ENCODE data around the gene SLC2A9.
A peak's percentile ranks its signal among the peaks of the same experiment; 100 is the strongest.
"Not testable (repeated sequence)": the region's sequence is repeated elsewhere in the genome, so short reads cannot be mapped to it uniquely, and the experiment has no call there.

Gene SLC2A9

DNA sequence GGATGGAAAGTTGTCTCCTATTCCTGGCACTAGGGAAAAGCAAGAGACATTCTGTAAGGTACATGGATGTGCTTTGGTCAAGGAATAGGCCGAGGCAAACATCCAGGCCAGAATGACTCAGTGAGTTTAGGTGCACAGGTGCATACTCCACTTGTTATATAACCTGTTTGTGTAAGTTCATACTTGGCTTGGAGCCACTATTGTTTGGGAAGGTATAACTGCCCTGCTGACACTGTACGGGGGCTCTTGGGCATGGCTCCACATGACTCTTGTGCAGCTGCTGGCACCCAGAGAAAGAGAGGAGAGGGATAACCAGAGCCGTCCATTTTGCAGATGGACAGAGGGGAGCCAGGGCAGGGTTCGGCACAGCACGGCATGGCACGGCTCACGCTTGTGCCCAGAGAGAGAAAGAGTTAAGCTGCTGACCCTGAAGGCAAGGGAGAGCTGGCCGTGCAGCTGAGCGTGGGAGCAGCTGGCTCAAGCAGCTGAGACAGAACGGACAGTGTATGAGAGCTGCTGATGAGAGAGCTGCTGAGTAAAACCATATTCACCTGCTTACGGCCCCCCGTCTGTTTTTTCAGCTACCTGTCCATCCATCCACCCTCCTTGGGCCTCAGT lies 98.0 kb downstream of the SLC2A9 start:
- DNase-seq, result no peak

DNA sequence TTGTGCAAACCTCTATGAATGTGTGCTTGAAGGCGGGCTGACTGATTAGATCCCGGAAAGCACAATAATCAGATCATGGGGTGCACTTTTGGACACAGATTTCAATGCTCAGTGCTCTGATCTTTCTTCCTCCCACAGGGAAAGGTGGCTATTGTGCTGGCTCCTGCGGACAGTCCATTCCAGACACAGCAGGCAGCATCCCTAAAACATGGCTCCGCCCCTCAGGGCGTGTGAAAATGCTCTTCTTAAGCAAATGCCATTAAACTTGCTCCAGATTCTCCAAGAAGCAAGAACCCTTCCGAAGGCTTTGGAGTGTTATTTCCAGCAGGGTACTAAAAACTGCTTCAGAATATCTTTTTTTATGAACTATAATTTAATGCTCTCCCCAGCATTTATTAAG lies 100.0 kb downstream of the SLC2A9 start:
- no peak for DNase-seq

GRCh38 chr4:9920029-9920428 lies 101.3 kb downstream of the SLC2A9 start:
- DNase-seq, result no peak

- DNase-seq, result no peak
Measured at GRCh38 chr4:9919047-9919446, 102.2 kb downstream of the SLC2A9 start.

GRCh38 chr4:9918484-9918883 lies 102.8 kb downstream of the SLC2A9 start:
- DNase-seq, result no peak

- DNase-seq, result no peak
Measured at GRCh38 chr4:9916937-9917336, 104.4 kb downstream of the SLC2A9 start.

GRCh38 chr4:9916346-9916745 lies 105.0 kb downstream of the SLC2A9 start:
- no peak for DNase-seq

DNA sequence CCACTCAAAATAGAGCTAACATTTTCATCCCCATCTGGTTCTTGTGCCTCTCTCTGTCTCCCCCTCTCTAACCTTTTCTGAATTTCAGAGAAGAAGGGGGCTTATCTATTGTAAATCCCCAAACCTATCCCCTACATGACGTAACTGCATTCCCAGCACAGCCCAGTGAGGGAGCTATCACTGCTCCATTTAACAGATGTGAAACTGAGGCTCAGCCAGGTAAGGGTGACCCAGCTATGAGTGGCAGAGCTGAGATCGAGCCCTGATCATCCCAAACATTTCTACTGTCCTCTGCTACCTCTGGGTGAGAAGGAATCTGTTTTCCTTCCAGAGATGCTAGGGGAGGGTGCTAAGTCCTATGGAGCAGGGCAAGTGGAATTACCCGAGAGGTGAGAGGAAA lies 107.5 kb downstream of the SLC2A9 start:
- no peak for DNase-seq

GRCh38 chr4:9906996-9907395 lies 114.3 kb downstream of the SLC2A9 start:
- no peak for DNase-seq

DNA sequence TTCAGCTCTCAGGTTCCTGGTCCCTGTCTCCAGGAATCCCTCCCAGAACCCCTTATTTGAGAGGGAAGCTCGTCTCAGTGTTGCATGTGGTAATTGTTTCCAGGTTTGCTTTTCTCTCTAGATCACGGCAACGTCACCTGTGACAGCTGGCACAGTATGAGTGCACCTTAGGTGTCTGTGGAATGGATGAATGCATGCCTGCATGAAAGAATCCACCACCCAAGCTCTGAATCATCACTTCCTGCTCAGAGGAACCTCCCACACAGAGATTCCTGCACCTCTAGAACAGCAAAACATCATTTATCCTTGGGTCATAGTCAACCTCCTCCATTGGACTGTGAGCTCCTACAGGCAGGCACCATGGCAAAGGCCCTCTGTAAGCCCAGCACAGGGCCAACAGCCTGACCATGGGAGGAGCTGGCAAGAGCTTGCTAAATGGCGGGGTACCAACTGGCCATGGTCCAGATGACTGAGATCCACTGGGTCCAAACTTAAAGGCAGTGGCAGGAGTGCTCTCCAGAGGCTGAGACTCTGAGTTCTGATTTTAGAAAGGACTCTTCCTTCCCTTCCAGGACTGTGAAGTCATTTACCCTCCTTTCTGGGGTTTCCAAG lies 116.2 kb downstream of the SLC2A9 start:
- DNase-seq, result no peak

- DNase-seq, result peak; percentile 14
Measured at GRCh38 chr4:9903317-9903716, 118.0 kb downstream of the SLC2A9 start.

DNA sequence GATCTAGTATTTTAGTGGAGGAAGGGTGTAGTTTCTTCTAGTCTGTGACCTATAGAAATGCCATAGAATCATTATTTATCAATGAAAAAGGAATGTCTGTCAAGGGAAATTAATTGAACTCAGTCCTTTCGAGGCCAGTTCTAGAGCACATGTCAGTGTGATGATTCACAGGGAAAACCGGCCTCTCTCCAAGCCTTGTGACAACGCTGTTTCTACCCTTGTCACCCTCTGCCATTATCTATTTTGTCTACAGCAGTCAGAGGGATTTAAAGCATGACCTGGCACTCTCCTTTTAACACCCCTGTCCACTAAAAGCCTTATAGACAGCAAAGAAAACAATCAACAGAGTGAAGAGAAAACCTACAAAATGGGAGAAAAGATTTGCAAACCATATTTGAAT lies 120.0 kb downstream of the SLC2A9 start:
- DNase-seq, result no peak

- not testable (repeated sequence) for DNase-seq
Measured at GRCh38 chr4:9900633-9901032, 120.7 kb downstream of the SLC2A9 start.

GRCh38 chr4:9899306-9900055 lies 121.8 kb downstream of the SLC2A9 start:
- no peak for DNase-seq

DNA sequence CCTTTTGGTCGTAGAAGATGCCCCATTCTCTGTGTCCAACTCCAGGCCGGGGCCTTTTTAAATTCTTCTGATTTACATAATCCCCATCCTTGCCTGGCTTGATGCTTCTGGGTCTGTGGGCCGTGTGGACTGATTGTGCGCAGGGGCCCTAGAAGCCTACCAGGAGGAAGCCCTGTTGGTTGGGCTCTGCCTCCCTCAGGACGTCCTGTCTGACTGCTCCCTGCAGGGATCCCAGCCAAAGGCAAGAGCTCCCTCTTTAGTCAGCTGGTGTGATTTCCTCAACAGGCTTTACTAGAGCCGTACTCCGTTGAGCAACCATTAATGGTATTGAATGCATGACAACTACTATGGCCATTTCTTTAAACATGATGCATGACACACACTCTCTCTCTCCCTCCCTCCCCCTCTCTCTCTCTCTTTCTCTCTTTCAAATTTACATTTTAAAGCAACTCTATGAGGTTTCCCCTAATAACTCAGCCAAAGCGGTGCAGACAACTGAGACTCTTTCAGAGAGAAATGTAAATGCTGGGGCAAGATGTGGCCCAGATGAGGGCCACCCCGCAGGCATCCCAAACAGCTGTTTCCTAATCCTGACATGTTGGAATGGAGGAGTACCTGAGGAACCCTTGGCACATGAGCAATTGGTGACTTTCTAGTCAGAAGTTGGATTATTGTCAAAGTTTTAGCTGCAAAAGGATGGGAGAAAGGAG lies 122.5 kb downstream of the SLC2A9 start:
- DNase-seq, result peak; percentile 59

GRCh38 chr4:9895333-9895705 lies 126.0 kb downstream of the SLC2A9 start:
- peak; percentile 17 for DNase-seq

DNA sequence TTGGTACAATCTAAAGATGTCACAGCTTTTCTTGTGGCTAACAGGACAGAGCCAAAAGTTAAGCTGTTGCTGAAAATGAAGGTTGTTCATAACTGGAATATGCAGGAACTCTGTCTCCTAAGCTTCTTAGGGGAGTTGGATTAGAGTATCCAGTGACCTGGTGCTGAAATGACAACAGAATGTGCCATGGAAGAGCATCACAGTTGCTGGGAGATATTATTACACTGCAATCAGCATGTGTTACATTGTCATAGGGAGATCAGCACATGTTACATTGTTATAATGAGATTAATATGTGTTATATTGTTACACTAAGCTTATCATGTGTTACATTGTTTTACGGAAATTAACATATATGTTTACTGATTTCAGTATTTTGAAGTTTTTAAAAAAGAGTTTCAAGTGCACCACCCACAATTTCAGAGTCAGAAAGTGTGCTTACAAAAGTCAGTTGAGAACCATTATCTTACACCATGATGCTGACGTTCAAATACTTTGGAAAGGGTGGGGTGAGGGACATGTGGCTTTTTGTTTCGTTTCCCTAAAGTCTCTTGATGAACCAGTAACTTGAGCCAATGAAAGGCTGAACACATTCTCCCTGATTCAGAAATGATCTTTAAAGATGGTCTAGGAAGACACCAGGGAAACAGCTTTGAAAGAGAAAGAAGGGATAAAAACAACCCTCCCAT lies 126.5 kb downstream of the SLC2A9 start:
- peak; percentile 47 for DNase-seq

DNA sequence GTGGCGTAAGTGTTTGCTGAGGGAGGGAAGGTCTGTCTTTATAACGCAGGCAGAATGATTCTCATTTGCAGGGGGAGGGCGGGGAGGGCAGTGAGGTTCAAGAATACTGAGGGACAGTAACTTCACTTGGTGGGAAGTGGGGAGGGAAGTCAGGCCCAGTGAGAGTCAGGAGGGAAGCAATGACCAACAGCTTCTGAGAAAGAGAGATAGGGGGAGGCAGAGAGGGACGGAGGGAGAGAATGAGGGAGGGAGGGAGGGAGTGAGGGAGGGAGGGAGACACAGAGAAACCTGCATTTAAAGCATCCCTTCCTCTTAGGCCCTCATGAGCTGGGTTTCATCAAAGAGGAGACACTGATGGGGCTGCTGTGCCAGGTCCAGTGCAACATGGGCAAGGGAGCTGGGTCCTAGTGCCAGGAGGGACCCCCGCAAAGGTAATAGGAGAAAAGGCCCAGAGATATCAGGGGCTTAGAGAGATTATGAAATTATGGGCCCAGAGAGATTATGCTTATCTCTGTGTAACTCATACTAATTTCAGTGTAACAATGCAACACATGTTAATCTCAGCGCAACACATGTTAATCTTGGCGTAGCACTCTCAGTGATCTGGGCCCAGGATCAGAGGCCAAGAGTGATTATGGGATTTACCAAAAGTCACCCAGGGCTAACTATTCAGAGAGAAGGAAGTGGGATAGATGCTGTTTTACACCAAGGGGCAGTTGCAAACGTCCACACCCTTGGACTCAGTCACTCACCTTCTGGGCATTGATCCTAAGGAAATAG lies 127.8 kb downstream of the SLC2A9 start:
- DNase-seq, result no peak

GRCh38 chr4:9891740-9892139 lies 129.6 kb downstream of the SLC2A9 start:
- no peak for DNase-seq

- DNase-seq, result no peak
Measured at GRCh38 chr4:9891056-9891455, 130.2 kb downstream of the SLC2A9 start.

- no peak for DNase-seq
Measured at GRCh38 chr4:9889306-9889705, 132.0 kb downstream of the SLC2A9 start.

- DNase-seq, result no peak
Measured at GRCh38 chr4:9885958-9886357, 135.3 kb downstream of the SLC2A9 start.
